HG03025 (cell line): ENCODE data around the gene PSMB7.

ENCODE experiments used
- ATAC-seq: cut with Tn5 transposase; IDR thresholded peaks from one replicate; pipeline ENCODE4 v1.9.1; 2021; ENCODE audit warnings: mild to moderate bottlenecking, moderate library complexity; ENCODE audit not compliant: unreplicated experiment, low FRiP score

The PSMB7 gene

GRCh38 chr9:124415102-124415851 lies at the start of gene PSMB7:
Gene PSMB7 (minus strand): TSS chr9:124415442. CDS start chr9:124415425, 17 bp downstream.
- peak; percentile 85 for ATAC-seq

GRCh38 chr9:124462739-124463138 lies 47.5 kb upstream of the PSMB7 start:
- ATAC-seq = no peak

GRCh38 chr9:124458441-124458840 lies 43.2 kb upstream of the PSMB7 start:
- ATAC-seq = no peak

- no peak for ATAC-seq
Observed at GRCh38 chr9:124457887-124458431, 42.7 kb upstream of the PSMB7 start.

GRCh38 chr9:124457079-124457886 lies 42.0 kb upstream of the PSMB7 start:
- ATAC-seq = no peak

- no peak for ATAC-seq
Observed at GRCh38 chr9:124456341-124457078, 41.3 kb upstream of the PSMB7 start.

GRCh38 chr9:124455820-124456219 lies 40.6 kb upstream of the PSMB7 start:
- no peak for ATAC-seq

GRCh38 chr9:124454791-124455443 lies 39.7 kb upstream of the PSMB7 start:
- no peak for ATAC-seq

GRCh38 chr9:124454296-124454695 lies 39.1 kb upstream of the PSMB7 start:
- ATAC-seq = no peak

GRCh38 chr9:124453586-124454191 lies 38.4 kb upstream of the PSMB7 start:
- no peak for ATAC-seq

GRCh38 chr9:124452841-124453585 lies 37.8 kb upstream of the PSMB7 start:
- no peak for ATAC-seq

GRCh38 chr9:124452326-124452725 lies 37.1 kb upstream of the PSMB7 start:
- ATAC-seq = no peak

GRCh38 chr9:124450931-124451661 lies 35.9 kb upstream of the PSMB7 start:
- no peak for ATAC-seq

GRCh38 chr9:124450241-124450924 lies 35.1 kb upstream of the PSMB7 start, which contains the start of gene ADGRD2:
Gene ADGRD2 (plus strand): TSS chr9:124450451. CDS start chr9:124451667, 1,216 bp downstream.
- no peak for ATAC-seq

- ATAC-seq = no peak
Observed at GRCh38 chr9:124449381-124450151, 34.3 kb upstream of the PSMB7 start.

GRCh38 chr9:124448019-124448418 lies 32.8 kb upstream of the PSMB7 start:
- ATAC-seq = no peak

GRCh38 chr9:124447297-124447661 lies 32.0 kb upstream of the PSMB7 start:
- ATAC-seq = no peak
